Trophoblast cell (in vitro differentiated cells and primary cell): ENCODE measurements around the gene ATIC.

Experiments used
- DNase-seq, 2 donors: peaks; one replicate each; pipeline ENCODE4 v3.0.0-alpha.2; 2016
- H2AFZ ChIP-seq: 2 replicates; pipeline ENCODE4 v1.6.1; 2013; ENCODE audit warnings: low read length, moderate library complexity, mild to moderate bottlenecking; ENCODE audit not compliant: insufficient read depth, poor library complexity
- H2AK5ac ChIP-seq: 2 replicates; pipeline ENCODE4 v1.6.1; 2013; ENCODE audit warnings: mild to moderate bottlenecking, low read length
- H2BK120ac ChIP-seq: 2 replicates; pipeline ENCODE4 v1.6.1; 2013; ENCODE audit warnings: low read length, mild to moderate bottlenecking, moderate library complexity; ENCODE audit not compliant: insufficient read depth, poor library complexity
- H2BK12ac ChIP-seq: 2 replicates; pipeline ENCODE4 v1.6.1; 2013; ENCODE audit warnings: mild to moderate bottlenecking, low read length, moderate library complexity
- H2BK5ac ChIP-seq: 2 replicates; pipeline ENCODE4 v1.6.1; 2013; ENCODE audit warnings: low read length, low read depth, moderate library complexity, mild to moderate bottlenecking; ENCODE audit not compliant: poor library complexity
- H3K14ac ChIP-seq: 2 replicates; pipeline ENCODE4 v1.6.1; 2013; ENCODE audit warnings: mild to moderate bottlenecking, low read length
- H3K18ac ChIP-seq: 2 replicates; pipeline ENCODE4 v1.6.1; 2013; ENCODE audit warnings: mild to moderate bottlenecking, low read length
- H3K23ac ChIP-seq: 2 replicates; pipeline ENCODE4 v1.6.1; 2013; ENCODE audit warnings: low read length
- H3K27ac ChIP-seq: 2 replicates; pipeline ENCODE4 v1.5.1; 2013; ENCODE audit warnings: low read depth, mild to moderate bottlenecking, inconsistent platforms, low read length, moderate library complexity
- H3K27me3 ChIP-seq: 2 replicates; pipeline ENCODE4 v1.6.1; 2013; ENCODE audit warnings: inconsistent platforms, mild to moderate bottlenecking, low read length, moderate library complexity; ENCODE audit not compliant: insufficient read depth
- H3K36me3 ChIP-seq, 2 experiments: 1 replicate in 1 of 2; 2 replicates in 1 of 2; pipeline ENCODE4 v1.6.1; 2013; ENCODE audit warnings: low read length in 2 of 2, mild to moderate bottlenecking in 2 of 2, moderate library complexity in 1 of 2; ENCODE audit not compliant: insufficient read depth in 2 of 2, control insufficient read depth in 1 of 2
- H3K4ac ChIP-seq: 2 replicates; pipeline ENCODE4 v1.6.1; 2013; ENCODE audit warnings: low read depth, mild to moderate bottlenecking, low read length, moderate library complexity
- H3K4me1 ChIP-seq, 2 experiments: 1 replicate in 1 of 2; 2 replicates in 1 of 2; pipeline ENCODE4 v1.6.1; 2013; ENCODE audit warnings: low read length in 2 of 2, mild to moderate bottlenecking in 2 of 2, moderate library complexity in 1 of 2; ENCODE audit not compliant: insufficient read depth in 2 of 2, control insufficient read depth in 1 of 2
- H3K4me2 ChIP-seq: 2 replicates; pipeline ENCODE4 v1.6.1; 2013; ENCODE audit warnings: inconsistent platforms, mild to moderate bottlenecking, low read length, moderate library complexity
- H3K4me3 ChIP-seq: 2 replicates; pipeline ENCODE4 v1.5.1; 2013; ENCODE audit warnings: mild to moderate bottlenecking, low read depth, low read length, inconsistent platforms
- H3K79me1 ChIP-seq: one replicate; pipeline ENCODE4 v1.6.1; 2013; ENCODE audit warnings: low read length
- H3K79me2 ChIP-seq: 2 replicates; pipeline ENCODE4 v1.6.1; 2013; ENCODE audit warnings: low read length, mild to moderate bottlenecking; ENCODE audit not compliant: control insufficient read depth, insufficient read depth, poor library complexity
- H3K9ac ChIP-seq: 2 replicates; pipeline ENCODE4 v1.6.1; 2013; ENCODE audit warnings: mild to moderate bottlenecking, low read length
- H3K9me3 ChIP-seq: 2 replicates; pipeline ENCODE4 v1.6.1; 2013; ENCODE audit warnings: low read depth, mild to moderate bottlenecking, control low read depth, inconsistent platforms, low read length; ENCODE audit not compliant: insufficient read depth
- H4K12ac ChIP-seq: 2 replicates; pipeline ENCODE4 v1.6.1; 2013; ENCODE audit warnings: low read depth, mild to moderate bottlenecking, low read length, moderate library complexity
- H4K8ac ChIP-seq: 2 replicates; pipeline ENCODE4 v1.6.1; 2013; ENCODE audit warnings: low read depth, mild to moderate bottlenecking, low read length, moderate library complexity
- H4K91ac ChIP-seq: one replicate; pipeline ENCODE4 v1.6.1; 2013; ENCODE audit warnings: low read depth, mild to moderate bottlenecking, low read length, moderate library complexity
- WGBS: extraction: QIAGEN DNeasy Blood & Tissue Kit; methylation state at CpG from one replicate; pipeline ENCODE4 v1.1.7; 2013; ENCODE audit warnings: missing lambda C conversion rate; ENCODE audit not compliant: insufficient read length, insufficient coverage; ENCODE audit errors: extremely low coverage; 5-methylcytosine and 5-hydroxymethylcytosine counted together

Gene ATIC

GRCh38 chr2:215313255-215313613, 1.4 kb downstream of the ATIC start:
- Histone ChIP-seq H3K14ac (no peak overlapping the region), H2AFZ (no peak overlapping the region), H4K12ac (no peak overlapping the region), H2BK120ac (no peak overlapping the region), H3K27me3 (no peaks in the 10 kb centered on the region), H3K4ac (no peak overlapping the region), H3K4me2 (no peak overlapping the region), H3K4me3 (no peak overlapping the region), H4K91ac (no peak overlapping the region), H4K8ac (no peak overlapping the region), H3K9me3 (no peaks in the 10 kb centered on the region), H3K79me1 (peaks cover 17% of the 10 kb centered on the region), H3K36me3 (peaks cover 5% of the 10 kb centered on the region in 2 experiments), H3K9ac (no peak overlapping the region), H3K4me1 (peaks cover 10 to 13% of the 10 kb centered on the region in 2 experiments), H3K23ac (no peak overlapping the region), H2AK5ac (no peak overlapping the region), H2BK5ac (no peak overlapping the region), H3K18ac (no peak overlapping the region), H2BK12ac (no peak overlapping the region), H3K27ac (no peak overlapping the region), H3K79me2 (peaks cover 13% of the 10 kb centered on the region)
- WGBS = no CpG with 5 or more reads among the region's 4 CpGs
- no peak for DNase-seq

DNA sequence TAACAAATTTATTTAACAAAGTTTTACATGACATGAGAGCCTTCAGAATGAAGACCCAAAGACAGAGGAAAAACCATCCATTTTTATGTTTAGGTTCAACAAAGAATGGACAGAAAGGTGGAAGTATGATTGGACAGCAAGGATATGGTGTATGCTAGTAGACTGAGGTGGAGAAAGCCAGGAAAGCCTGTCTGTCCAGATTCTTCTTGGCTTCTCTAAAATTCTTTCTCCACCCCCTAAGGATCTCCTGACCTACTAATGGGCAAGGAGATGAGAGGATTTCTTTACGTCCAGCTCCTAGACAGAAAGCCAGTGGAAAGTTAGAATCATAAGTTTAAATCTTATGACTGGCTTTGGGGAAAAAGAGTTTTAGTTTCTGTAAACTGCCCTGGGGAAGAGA, 3.0 kb downstream of the ATIC start:
- no peak overlapping the region for H4K8ac ChIP-seq
- peaks cover 17% of the 10 kb centered on the region for H3K79me1 ChIP-seq
- no peak overlapping the region for H2BK12ac ChIP-seq
- H2AFZ ChIP-seq = no peak overlapping the region
- no peak overlapping the region for H3K4ac ChIP-seq
- H3K4me2 ChIP-seq = peak overlapping the region; percentile 41
- H4K12ac ChIP-seq = no peak overlapping the region
- DNase-seq = peak; percentile 86 to 90
- H3K4me1 ChIP-seq = peaks cover 10 to 13% of the 10 kb centered on the region in 2 experiments
- H3K79me2 ChIP-seq = peaks cover 13% of the 10 kb centered on the region
- H3K9me3 ChIP-seq = no peaks in the 10 kb centered on the region
- peaks cover 9 to 11% of the 10 kb centered on the region in 2 experiments for H3K36me3 ChIP-seq
- peak overlapping the region; percentile 86 for H3K27ac ChIP-seq
- H3K23ac ChIP-seq = no peak overlapping the region
- H4K91ac ChIP-seq = no peak overlapping the region
- no CpG with 5 or more reads among the region's 1 CpG for WGBS
- no peak overlapping the region for H3K4me3 ChIP-seq
- no peak overlapping the region for H2BK120ac ChIP-seq
- H3K27me3 ChIP-seq = no peaks in the 10 kb centered on the region
- no peak overlapping the region for H2BK5ac ChIP-seq
- no peak overlapping the region for H3K9ac ChIP-seq
- no peak overlapping the region for H3K18ac ChIP-seq
- no peak overlapping the region for H2AK5ac ChIP-seq
- no peak overlapping the region for H3K14ac ChIP-seq

DNA sequence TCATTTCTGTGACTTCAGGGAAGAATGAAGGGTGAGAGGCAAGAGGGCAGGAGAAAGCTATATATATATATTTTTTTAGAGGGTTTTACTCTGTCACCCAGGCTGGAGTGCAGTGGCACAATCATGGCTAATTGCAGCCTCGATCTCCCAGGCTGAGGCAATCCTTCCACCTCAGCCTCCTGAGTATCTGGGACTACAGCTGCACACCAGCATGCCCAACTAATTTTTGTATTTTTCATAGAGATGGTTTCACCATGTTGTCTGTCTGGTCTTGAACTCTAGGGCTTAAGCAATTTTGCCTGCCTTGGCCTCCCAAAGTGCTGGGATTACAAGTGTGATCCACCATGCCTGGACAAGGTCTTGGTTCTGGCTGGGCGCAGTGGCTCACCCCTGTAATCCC, 3.4 kb downstream of the ATIC start:
- H4K12ac ChIP-seq = no peak overlapping the region
- peak; percentile 54 to 68 for DNase-seq
- H3K4ac ChIP-seq = peak overlapping the region; percentile 78
- no peak overlapping the region for H3K4me3 ChIP-seq
- H3K4me1 ChIP-seq = peaks cover 10 to 13% of the 10 kb centered on the region in 2 experiments
- H2BK5ac ChIP-seq = peak overlapping the region; percentile 22
- WGBS = no CpG with 5 or more reads among the region's 2 CpGs
- no peaks in the 10 kb centered on the region for H3K27me3 ChIP-seq
- no peak overlapping the region for H2AFZ ChIP-seq
- no peak overlapping the region for H3K23ac ChIP-seq
- peak overlapping the region; percentile 35 for H4K8ac ChIP-seq
- H2BK12ac ChIP-seq = peak overlapping the region; percentile 65
- no peaks in the 10 kb centered on the region for H3K9me3 ChIP-seq
- peaks cover 10 to 11% of the 10 kb centered on the region in 2 experiments for H3K36me3 ChIP-seq
- H3K4me2 ChIP-seq = peak overlapping the region; percentile 41
- peak overlapping the region; percentile 61 for H3K18ac ChIP-seq
- peak overlapping the region; percentile 78 for H3K27ac ChIP-seq
- peak overlapping the region; percentile 12 for H2AK5ac ChIP-seq
- peak overlapping the region; percentile 11 for H2BK120ac ChIP-seq
- no peak overlapping the region for H3K9ac ChIP-seq
- peaks cover 13% of the 10 kb centered on the region for H3K79me2 ChIP-seq
- H3K14ac ChIP-seq = peak overlapping the region; percentile 82
- H3K79me1 ChIP-seq = peaks cover 17% of the 10 kb centered on the region
- H4K91ac ChIP-seq = peak overlapping the region; percentile 88

- DNase-seq = no peak
- H2BK12ac ChIP-seq = no peak overlapping the region
- H3K27me3 ChIP-seq = no peaks in the 10 kb centered on the region
- H3K23ac ChIP-seq = no peak overlapping the region
- no peak overlapping the region for H2BK5ac ChIP-seq
- no peak overlapping the region for H4K8ac ChIP-seq
- no peak overlapping the region for H4K91ac ChIP-seq
- H3K27ac ChIP-seq = no peak overlapping the region
- H2BK120ac ChIP-seq = no peak overlapping the region
- no peak overlapping the region for H3K9ac ChIP-seq
- WGBS = no CpG with 5 or more reads among the region's 2 CpGs
- peaks cover 17% of the 10 kb centered on the region for H3K79me1 ChIP-seq
- no peak overlapping the region for H4K12ac ChIP-seq
- H3K36me3 ChIP-seq = peaks cover 15 to 17% of the 10 kb centered on the region in 2 experiments
- H3K79me2 ChIP-seq = peaks cover 13% of the 10 kb centered on the region
- no peak overlapping the region for H3K4me3 ChIP-seq
- no peak overlapping the region for H3K14ac ChIP-seq
- H2AFZ ChIP-seq = no peak overlapping the region
- no peak overlapping the region for H2AK5ac ChIP-seq
- H3K4me1 ChIP-seq = peaks cover 10 to 13% of the 10 kb centered on the region in 2 experiments
- H3K4me2 ChIP-seq = no peak overlapping the region
- no peak overlapping the region for H3K4ac ChIP-seq
- no peaks in the 10 kb centered on the region for H3K9me3 ChIP-seq
- no peak overlapping the region for H3K18ac ChIP-seq
These were observed 4.5 kb downstream of the ATIC start for GRCh38 chr2:215316336-215316735.
